ENCODE data around the gene GALNT17.

DNA sequence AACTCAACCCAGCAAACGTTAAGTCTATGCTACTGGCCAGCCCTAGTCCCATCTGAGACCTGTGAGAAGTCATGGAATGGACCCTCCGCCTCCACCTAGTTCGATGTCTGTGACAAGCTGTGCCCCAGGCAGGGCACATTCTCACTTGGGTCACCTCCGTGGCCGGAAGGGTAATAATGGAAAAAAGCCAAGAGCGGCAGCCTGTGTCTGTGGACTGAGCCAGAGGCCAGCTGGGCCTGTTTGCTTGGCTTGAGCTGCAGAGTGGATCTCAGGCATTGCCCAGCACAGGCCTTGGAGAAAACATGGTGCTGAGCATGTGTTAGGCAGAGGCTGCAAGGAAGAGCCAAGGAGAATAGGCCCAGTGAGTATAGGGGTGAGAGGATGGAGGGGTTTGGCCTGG, 97.8 kb downstream of the GALNT17 start:
- TF ChIP-seq, protein P1, sequence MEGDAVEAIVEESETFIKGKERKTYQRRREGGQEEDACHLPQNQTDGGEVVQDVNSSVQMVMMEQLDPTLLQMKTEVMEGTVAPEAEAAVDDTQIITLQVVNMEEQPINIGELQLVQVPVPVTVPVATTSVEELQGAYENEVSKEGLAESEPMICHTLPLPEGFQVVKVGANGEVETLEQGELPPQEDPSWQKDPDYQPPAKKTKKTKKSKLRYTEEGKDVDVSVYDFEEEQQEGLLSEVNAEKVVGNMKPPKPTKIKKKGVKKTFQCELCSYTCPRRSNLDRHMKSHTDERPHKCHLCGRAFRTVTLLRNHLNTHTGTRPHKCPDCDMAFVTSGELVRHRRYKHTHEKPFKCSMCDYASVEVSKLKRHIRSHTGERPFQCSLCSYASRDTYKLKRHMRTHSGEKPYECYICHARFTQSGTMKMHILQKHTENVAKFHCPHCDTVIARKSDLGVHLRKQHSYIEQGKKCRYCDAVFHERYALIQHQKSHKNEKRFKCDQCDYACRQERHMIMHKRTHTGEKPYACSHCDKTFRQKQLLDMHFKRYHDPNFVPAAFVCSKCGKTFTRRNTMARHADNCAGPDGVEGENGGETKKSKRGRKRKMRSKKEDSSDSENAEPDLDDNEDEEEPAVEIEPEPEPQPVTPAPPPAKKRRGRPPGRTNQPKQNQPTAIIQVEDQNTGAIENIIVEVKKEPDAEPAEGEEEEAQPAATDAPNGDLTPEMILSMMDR (IDR thresholded peaks at IDR 0.05; ENCODE audit: poor library complexity, severe bottlenecking): no peak
- TF ChIP-seq, protein P2, sequence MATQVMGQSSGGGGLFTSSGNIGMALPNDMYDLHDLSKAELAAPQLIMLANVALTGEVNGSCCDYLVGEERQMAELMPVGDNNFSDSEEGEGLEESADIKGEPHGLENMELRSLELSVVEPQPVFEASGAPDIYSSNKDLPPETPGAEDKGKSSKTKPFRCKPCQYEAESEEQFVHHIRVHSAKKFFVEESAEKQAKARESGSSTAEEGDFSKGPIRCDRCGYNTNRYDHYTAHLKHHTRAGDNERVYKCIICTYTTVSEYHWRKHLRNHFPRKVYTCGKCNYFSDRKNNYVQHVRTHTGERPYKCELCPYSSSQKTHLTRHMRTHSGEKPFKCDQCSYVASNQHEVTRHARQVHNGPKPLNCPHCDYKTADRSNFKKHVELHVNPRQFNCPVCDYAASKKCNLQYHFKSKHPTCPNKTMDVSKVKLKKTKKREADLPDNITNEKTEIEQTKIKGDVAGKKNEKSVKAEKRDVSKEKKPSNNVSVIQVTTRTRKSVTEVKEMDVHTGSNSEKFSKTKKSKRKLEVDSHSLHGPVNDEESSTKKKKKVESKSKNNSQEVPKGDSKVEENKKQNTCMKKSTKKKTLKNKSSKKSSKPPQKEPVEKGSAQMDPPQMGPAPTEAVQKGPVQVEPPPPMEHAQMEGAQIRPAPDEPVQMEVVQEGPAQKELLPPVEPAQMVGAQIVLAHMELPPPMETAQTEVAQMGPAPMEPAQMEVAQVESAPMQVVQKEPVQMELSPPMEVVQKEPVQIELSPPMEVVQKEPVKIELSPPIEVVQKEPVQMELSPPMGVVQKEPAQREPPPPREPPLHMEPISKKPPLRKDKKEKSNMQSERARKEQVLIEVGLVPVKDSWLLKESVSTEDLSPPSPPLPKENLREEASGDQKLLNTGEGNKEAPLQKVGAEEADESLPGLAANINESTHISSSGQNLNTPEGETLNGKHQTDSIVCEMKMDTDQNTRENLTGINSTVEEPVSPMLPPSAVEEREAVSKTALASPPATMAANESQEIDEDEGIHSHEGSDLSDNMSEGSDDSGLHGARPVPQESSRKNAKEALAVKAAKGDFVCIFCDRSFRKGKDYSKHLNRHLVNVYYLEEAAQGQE (IDR thresholded peaks at IDR 0.05; ENCODE audit: borderline replicate concordance): no peak

Measured in neural cell (in vitro differentiated cells).